Activated T-cell treated with anti-CD3 and anti-CD28 coated beads for 4 hours (primary cell): Measurements from ENCODE around the gene DPP7.
"Not testable (repeated sequence)": the region's sequence is repeated elsewhere in the genome, so short reads cannot be mapped to it uniquely, and the experiment has no call there.

Experiments used
- DNase-seq: peaks from one replicate; pipeline ENCODE4 v3.0.0-alpha.2; 2020

The DPP7 gene

DNA sequence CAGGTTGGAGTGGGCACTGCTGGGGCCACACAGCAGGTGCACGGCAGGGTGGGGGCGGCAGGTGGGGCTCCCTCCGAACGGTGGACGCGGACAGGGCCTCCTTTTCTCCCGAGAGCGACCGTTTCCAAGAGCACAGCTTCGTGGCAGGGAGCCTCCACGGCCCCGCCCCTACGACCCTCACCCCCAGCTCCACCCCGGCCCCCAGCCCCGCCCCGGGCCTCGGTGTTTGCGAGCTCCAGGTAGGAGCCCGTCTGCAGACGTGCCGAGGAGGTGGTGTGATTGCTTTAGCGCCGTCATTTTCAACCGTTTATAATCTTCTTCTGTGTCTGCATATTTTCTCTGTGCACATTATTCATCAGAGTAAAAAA, 33.2 kb upstream of the DPP7 start:
- no peak for DNase-seq

- DNase-seq = no peak
These were observed 32.7 kb upstream of the DPP7 start for GRCh38 chr9:137147091-137147792.

- DNase-seq = no peak
These were observed 32.0 kb upstream of the DPP7 start for GRCh38 chr9:137146527-137146918.

GRCh38 chr9:137145731-137146526, 31.4 kb upstream of the DPP7 start:
- DNase-seq = no peak

DNA sequence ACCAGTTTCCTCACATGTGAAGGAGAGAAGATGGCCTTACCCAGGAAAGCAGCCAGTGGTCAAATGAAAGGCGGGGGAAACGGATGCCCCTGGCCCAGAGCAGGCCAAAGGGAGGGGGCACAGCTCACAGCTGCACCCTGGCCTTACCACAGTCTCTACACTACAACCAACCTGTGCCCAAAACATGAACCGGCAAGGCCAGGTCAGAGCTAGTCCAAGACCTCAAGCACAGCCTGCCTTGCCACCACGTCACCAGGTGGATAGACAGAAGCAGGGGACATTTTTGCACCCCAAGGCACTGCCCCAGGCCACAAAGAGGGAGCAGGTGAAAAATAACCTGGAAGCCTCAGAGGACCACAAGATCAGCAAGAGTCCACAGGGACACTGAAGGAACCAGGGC, 28.9 kb upstream of the DPP7 start:
- DNase-seq = no peak

GRCh38 chr9:137141976-137142936, 27.7 kb upstream of the DPP7 start:
- no peak for DNase-seq

GRCh38 chr9:137141050-137141810, 26.7 kb upstream of the DPP7 start:
- no peak for DNase-seq

GRCh38 chr9:137140151-137141012, 25.8 kb upstream of the DPP7 start:
- no peak for DNase-seq

DNA sequence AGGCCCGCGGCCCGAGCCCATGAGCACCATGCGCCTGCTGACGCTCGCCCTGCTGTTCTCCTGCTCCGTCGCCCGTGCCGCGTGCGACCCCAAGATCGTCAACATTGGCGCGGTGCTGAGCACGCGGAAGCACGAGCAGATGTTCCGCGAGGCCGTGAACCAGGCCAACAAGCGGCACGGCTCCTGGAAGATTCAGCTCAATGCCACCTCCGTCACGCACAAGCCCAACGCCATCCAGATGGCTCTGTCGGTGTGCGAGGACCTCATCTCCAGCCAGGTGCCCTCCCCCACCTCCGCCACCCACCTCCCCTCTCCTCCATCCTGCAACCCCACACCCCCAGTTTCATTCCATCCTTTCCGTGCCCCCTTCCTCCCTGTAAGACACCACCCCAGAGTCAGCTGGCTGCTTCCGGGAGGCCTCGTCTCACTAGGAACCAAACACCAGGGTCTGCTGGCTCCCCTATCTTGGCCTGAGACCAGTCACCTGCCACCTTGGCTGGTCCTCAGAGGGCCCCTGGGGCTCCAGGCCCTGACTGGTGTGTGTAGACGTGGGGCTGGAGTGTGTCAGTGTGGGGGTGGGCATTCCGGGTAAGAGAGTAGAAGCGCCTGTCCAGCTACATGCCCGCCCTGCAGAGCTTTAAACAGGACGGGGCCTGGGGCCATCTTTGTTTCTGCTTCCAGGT, 25.1 kb upstream of the DPP7 start:
- no peak for DNase-seq

DNA sequence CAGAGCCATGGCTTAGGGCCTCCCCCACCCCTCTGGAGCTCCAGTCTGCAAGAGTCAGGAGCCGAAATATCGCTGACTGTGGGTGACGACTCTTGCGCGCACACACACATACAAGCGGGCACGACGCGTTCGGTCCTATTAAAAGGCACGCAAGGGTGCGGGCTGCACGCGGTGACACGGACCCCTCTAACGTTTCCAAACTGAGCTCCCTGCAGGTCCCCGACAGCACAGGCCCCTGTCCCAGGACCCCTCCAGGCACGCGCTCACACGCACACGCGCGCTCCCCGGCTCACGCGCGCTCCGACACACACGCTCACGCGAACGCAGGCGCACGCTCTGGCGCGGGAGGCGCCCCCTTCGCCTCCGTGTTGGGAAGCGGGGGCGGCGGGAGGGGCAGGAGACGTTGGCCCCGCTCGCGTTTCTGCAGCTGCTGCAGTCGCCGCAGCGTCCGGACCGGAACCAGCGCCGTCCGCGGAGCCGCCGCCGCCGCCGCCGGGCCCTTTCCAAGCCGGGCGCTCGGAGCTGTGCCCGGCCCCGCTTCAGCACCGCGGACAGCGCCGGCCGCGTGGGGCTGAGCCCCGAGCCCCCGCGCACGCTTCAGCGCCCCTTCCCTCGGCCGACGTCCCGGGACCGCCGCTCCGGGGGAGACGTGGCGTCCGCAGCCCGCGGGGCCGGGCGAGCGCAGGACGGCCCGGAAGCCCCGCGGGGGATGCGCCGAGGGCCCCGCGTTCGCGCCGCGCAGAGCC, 24.4 kb upstream of the DPP7 start, which contains the start of gene GRIN1:
Gene GRIN1, plus strand, starts transcription at position 433 of the 746 bp plus-strand sequence. CDS start 333 bp downstream, outside the sequence.
- no peak for DNase-seq

DNA sequence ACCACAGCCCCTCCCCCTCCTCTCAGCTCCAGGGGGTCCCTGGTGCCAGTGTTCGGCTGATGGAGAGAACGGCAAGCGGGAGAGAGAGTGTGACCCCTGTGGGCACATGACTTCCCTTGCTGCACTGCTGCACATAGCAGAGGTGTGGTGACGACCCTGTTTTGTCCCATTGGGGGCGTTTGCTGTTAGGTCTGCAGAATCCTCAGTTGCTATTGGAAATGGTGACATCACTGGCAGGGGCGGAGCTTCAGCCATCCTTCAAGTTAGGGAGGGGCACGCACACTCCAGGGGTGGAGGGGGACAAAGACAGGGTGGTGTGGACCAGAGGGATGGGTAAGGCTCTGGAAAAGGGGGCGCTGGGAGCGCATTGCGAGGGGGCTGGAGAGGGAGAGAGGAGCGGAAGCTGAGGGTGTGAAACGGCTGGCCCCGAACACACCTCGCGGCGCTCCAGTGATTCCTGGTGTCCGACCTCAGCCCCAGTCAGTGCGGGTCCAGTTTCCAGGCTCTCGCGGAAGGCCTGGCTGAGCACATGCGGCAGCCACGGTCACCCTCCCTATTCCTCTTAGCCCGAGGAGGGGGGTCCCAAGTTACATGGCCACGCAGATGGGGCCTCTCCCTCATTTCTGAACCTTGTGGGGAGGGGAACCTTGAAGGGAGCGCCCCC, 23.7 kb upstream of the DPP7 start:
- DNase-seq = no peak

GRCh38 chr9:137136881-137137607, 22.5 kb upstream of the DPP7 start:
- DNase-seq = no peak

DNA sequence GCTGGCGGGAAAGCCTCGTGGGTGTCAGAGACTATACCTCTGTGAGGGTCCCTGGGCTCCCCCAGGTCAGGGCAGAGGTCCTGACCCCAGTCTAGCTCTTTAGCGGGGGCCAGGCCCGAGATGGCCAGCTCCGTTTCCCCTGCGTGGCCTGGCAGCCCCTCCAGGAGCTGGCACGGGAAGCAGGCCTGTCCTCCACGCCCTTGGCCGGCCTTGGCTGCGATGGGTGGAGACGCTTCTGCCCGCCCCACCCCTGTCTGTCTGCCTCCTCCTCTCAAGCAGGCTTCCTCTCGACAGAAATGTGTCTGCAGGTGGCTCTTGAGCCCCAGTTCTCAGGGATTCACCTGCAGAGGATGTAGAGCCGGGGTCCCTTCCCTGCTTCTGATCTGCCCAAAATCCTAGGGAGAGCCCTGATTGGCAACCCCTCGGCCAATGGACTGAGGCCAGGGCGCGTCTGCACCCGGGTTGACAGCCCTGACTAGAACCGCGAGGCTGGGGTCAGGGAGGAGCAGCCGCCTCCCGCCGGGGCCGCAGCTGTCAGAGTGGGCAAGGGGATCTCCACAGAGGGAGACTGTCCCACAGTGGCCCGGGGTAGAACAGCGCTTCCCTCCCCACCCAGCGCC, 21.8 kb upstream of the DPP7 start:
- DNase-seq = no peak

DNA sequence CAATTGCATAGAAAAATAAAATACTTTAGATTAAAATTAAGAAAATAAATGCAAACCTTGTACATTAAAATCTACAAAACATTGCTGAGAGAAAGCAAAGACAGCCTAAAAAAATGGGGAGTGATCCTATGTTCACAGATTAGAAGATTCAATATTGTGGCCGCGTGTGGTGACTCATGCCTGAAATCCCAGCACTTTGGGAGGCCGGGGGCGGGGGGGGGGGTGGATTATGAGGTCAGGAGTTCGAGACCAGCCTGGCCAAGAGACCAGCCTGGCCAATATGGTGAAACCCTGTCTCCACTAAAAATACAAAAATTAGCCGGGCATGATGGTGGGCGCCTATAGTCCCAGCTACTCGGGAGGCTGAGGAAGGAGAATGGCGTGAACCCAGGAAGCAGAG, 20.6 kb upstream of the DPP7 start:
- DNase-seq = not testable (repeated sequence)

DNA sequence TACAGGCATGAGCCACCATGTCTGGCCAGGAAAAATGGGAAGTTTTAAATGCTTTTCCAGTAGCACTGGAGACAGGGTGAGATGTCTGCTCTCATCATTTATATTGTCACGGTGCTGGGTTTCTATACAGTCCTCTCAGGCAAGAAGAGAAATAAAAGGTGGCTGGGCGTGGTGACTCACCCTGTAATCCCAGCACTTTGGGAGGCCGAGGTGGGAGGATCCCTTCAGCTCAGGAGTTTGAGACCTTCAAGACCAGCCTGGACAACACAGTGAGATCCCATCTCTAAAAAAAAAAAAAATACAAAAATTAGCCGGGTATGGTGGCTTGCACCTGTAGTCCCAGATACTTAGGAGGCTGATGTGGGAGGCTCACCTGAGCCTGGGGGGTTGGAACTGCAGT, 19.7 kb upstream of the DPP7 start:
- DNase-seq = no peak

- no peak for DNase-seq
These were observed 15.7 kb upstream of the DPP7 start for GRCh38 chr9:137130176-137130755.

DNA sequence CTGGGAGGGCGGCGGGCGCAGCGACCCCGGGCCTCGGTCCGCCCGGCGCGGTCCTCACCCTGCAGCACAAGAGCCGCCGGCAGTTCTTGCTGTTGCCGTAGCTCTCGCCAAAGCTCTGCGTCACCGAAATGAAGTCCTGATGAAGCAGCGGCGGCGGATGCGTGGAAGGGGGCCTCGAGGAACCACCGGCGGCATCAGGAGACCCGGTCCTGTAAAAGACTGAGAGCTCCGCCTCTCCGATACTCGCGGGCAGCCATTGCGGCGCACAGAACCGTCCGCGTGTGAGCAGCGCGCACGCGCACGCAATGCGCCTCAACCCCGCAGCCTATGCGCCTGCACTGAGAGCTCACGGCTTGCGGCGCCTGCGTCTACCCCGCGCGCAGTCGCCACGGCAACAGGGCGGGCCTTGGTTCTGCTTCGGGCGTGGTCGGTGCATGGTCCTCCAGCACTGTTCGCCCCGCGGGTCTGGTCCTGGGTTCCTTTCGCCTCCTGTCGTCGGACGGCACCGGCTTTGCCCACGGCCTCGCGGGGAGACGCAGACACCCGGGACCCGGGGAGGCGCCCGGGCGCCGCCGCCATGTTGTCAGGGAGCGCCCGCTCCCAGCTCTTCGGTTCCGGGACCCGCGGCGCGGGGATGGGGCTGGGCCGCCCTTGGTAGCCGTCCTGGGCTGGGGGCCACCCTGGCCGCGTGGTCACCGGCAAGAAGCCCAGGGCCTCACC, 15.1 kb upstream of the DPP7 start:
- DNase-seq = peak; percentile 78
